ENCODE data around the gene LRRC41.

Gene LRRC41

DNA sequence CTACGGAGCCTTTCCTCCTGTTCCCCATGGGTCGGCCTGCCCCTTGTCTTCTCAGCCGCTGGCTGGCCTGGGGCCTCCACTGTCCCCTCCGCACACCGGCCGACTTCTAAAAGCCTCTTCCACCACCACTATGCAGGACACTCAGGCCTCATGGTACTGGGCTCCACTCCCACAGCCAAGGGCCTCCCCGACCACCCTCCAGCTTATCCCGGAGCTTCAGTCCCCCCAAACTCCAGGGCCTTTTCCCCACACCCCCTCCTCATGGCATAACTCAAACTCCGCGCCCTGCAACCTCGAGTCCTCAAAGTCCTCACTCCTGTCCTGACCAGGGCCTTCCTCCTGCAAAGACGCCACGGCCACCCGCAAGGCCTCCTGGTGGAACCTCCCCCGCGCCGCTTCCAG lies 2.0 kb downstream of the LRRC41 start (continued):
- no peak for TF ChIP-seq ZBTB49 (tag by site-specific recombination; IDR thresholded peaks at IDR 0.05; ENCODE audit: low read depth)
- TF ChIP-seq, protein P1, sequence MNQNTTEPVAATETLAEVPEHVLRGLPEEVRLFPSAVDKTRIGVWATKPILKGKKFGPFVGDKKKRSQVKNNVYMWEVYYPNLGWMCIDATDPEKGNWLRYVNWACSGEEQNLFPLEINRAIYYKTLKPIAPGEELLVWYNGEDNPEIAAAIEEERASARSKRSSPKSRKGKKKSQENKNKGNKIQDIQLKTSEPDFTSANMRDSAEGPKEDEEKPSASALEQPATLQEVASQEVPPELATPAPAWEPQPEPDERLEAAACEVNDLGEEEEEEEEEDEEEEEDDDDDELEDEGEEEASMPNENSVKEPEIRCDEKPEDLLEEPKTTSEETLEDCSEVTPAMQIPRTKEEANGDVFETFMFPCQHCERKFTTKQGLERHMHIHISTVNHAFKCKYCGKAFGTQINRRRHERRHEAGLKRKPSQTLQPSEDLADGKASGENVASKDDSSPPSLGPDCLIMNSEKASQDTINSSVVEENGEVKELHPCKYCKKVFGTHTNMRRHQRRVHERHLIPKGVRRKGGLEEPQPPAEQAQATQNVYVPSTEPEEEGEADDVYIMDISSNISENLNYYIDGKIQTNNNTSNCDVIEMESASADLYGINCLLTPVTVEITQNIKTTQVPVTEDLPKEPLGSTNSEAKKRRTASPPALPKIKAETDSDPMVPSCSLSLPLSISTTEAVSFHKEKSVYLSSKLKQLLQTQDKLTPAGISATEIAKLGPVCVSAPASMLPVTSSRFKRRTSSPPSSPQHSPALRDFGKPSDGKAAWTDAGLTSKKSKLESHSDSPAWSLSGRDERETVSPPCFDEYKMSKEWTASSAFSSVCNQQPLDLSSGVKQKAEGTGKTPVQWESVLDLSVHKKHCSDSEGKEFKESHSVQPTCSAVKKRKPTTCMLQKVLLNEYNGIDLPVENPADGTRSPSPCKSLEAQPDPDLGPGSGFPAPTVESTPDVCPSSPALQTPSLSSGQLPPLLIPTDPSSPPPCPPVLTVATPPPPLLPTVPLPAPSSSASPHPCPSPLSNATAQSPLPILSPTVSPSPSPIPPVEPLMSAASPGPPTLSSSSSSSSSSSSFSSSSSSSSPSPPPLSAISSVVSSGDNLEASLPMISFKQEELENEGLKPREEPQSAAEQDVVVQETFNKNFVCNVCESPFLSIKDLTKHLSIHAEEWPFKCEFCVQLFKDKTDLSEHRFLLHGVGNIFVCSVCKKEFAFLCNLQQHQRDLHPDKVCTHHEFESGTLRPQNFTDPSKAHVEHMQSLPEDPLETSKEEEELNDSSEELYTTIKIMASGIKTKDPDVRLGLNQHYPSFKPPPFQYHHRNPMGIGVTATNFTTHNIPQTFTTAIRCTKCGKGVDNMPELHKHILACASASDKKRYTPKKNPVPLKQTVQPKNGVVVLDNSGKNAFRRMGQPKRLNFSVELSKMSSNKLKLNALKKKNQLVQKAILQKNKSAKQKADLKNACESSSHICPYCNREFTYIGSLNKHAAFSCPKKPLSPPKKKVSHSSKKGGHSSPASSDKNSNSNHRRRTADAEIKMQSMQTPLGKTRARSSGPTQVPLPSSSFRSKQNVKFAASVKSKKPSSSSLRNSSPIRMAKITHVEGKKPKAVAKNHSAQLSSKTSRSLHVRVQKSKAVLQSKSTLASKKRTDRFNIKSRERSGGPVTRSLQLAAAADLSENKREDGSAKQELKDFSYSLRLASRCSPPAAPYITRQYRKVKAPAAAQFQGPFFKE (tag by site-specific recombination; IDR thresholded peaks at IDR 0.05; ENCODE audit: borderline replicate concordance) = no peak
- no peak for TF ChIP-seq ZNF24 (tag by site-specific recombination; IDR thresholded peaks at IDR 0.05)
- TF ChIP-seq ZNF548 (tag by site-specific recombination; IDR thresholded peaks at IDR 0.05) = no peak
- TF ChIP-seq ZIC2 (tag by site-specific recombination; IDR thresholded peaks at IDR 0.05) = 0 out of 2 replicates have a peak, but pooled peaks have one; percentile 51
- TF ChIP-seq ZNF621 (tag by site-specific recombination; IDR thresholded peaks at IDR 0.05) = no peak
- TF ChIP-seq ZNF510 (tag by site-specific recombination; IDR thresholded peaks at IDR 0.05; ENCODE audit: insufficient replicate concordance) = no peak
- no peak for TF ChIP-seq ZNF366 (tag by site-specific recombination; conservative IDR thresholded peaks at IDR 0.05)
- TF ChIP-seq ZNF558 (tag by site-specific recombination; IDR thresholded peaks at IDR 0.05) = no peak
- no peak for TF ChIP-seq ZNF350 (tag by site-specific recombination; IDR thresholded peaks at IDR 0.05)
- no peak for TF ChIP-seq ZNF121 (tag by site-specific recombination; IDR thresholded peaks at IDR 0.05)
- no peak for TF ChIP-seq ZNF324 (tag by site-specific recombination; IDR thresholded peaks at IDR 0.05)
- no peak for TF ChIP-seq REPIN1 (tag by site-specific recombination; IDR thresholded peaks at IDR 0.05; ENCODE audit: low read depth)
- peak; percentile 60; the same call in 1 of the 2 replicates for TF ChIP-seq ZBTB17 (tag by site-specific recombination; IDR thresholded peaks at IDR 0.05)

DNA sequence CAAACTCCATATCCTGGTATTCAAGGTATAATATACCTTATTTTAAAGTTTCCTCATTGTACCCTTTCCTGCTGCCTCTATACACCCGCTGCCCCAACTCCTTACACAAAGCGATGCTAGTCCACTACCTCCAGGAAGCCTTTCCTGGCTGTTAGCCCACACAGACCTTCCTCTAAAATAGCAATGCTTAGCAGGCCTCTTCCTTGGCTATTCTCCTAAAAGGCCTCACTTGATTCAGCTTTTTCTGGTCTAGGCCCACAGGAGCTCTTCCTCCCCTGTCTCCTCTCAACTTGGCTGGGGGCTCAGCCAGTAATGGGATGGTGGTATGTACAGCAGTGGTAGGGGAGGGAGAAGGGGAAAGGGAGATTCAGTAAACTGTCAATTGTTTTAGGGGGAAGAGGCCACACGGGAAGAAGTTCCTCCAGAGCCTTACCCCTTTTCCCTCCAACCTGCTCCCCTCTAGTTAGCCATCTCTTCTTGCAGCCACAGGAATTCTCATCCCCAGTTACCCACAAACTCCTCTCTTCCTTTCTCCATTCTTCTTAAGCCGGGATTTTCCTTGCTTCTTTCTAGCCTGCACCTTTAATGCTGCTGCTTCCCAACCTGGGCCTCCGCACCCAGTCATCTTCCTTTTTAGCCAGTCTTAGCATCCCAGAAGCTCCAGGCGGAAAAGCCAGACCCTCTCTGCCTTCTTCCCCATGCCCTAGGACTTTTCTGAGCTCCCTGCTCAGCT lies 2.6 kb downstream of the LRRC41 start:
- H3K36me3 ChIP-seq (ENCODE audit: control insufficient read depth in 2 of 2, insufficient read depth in 1 of 2, low read length in 2 of 2) = peaks cover 5 to 31% of the 10 kb centered on the region in 2 experiments
- H3K9me3 ChIP-seq (ENCODE audit: control insufficient read depth, insufficient read depth, low read depth, low read length) = no peaks in the 10 kb centered on the region
- peak overlapping the region; percentile 99 for H3K27ac ChIP-seq (ENCODE audit: extremely low read depth, low read depth, low read length)
- H3K4me1 ChIP-seq (ENCODE audit: control insufficient read depth, insufficient read depth, low read length) = no peaks in the 10 kb centered on the region
- ChIA-PET POLR2A (interaction anchor here (0.6 to 2.9 kb wide), 5 partner anchors 15 to 226 kb away, joined by 3 to 10 read pairs (median 5); partner anchors contain the start of genes NSUN4 and RAD54L), CTCF (interaction anchor here (0.6 kb wide), 1 partner anchor 39 kb away, joined by 3 read pairs; the partner anchor contains the start of gene NSUN4)
- H3K4me3 ChIP-seq (ENCODE audit: low read depth, low read length) = peak overlapping the region; percentile 88
- TF ChIP-seq ATF2 (tag by site-specific recombination; IDR thresholded peaks at IDR 0.05; ENCODE audit: low read depth) (no peak), PRDM1 (tag by site-specific recombination; IDR thresholded peaks at IDR 0.05) (0 out of 2 replicates have a peak, but pooled peaks have one; percentile 19), ZNF16 (tag by site-specific recombination; IDR thresholded peaks at IDR 0.05; ENCODE audit: low read depth) (no peak), ZNF341 (tag by site-specific recombination; IDR thresholded peaks at IDR 0.05; ENCODE audit: low read depth) (peak; percentile 61), ZNF2 (tag by site-specific recombination; IDR thresholded peaks at IDR 0.05) (peak; percentile 92), IKZF3 (tag by site-specific recombination; IDR thresholded peaks at IDR 0.05) (0 out of 2 replicates have a peak, but pooled peaks have one; percentile 8), ZNF366 (tag by site-specific recombination; conservative IDR thresholded peaks at IDR 0.05) (peak; percentile 50; the same call in 1 of the 2 replicates), MZF1 (tag by site-specific recombination; IDR thresholded peaks at IDR 0.05; ENCODE audit: borderline replicate concordance) (0 out of 2 replicates have a peak, but pooled peaks have one; percentile 12)
- TF ChIP-seq, protein P2, sequence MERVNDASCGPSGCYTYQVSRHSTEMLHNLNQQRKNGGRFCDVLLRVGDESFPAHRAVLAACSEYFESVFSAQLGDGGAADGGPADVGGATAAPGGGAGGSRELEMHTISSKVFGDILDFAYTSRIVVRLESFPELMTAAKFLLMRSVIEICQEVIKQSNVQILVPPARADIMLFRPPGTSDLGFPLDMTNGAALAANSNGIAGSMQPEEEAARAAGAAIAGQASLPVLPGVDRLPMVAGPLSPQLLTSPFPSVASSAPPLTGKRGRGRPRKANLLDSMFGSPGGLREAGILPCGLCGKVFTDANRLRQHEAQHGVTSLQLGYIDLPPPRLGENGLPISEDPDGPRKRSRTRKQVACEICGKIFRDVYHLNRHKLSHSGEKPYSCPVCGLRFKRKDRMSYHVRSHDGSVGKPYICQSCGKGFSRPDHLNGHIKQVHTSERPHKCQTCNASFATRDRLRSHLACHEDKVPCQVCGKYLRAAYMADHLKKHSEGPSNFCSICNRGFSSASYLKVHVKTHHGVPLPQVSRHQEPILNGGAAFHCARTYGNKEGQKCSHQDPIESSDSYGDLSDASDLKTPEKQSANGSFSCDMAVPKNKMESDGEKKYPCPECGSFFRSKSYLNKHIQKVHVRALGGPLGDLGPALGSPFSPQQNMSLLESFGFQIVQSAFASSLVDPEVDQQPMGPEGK (tag by site-specific recombination; IDR thresholded peaks at IDR 0.05) = no peak

Data from HEK293 (cell line).